Thyroid gland (tissue), 4 donors: ENCODE results near the gene PLSCR5. TPM values are rescaled to one million over a fixed set of nuclear protein-coding genes. Genes with fewer than 3 reads are reported as not detected.

ENCODE experiments used
- DNase-seq, 2 donors: peaks; one replicate each; pipeline ENCODE4 v3.0.0-alpha.2; 2019
- H3K27ac ChIP-seq, 3 donors: fragments of 200-600 bp; sonication (generic); 1 replicate in 2 of 3; 2 replicates in 1 of 3; pipeline ENCODE4 v1.5.1; 2016 to 2019; ENCODE audit warnings: mild to moderate bottlenecking in 1 of 3, moderate library complexity in 1 of 3
- H3K27me3 ChIP-seq: fragments of 200-600 bp; sonication (generic); one replicate; pipeline ENCODE4 v1.5.1; 2019
- H3K36me3 ChIP-seq, 2 donors: fragments of 200-600 bp; sonication (generic); one replicate each; pipeline ENCODE4 v1.5.1; 2016 to 2019
- H3K4me1 ChIP-seq, 2 donors: fragments of 200-600 bp; sonication (generic); one replicate each; pipeline ENCODE4 v1.5.1; 2017 to 2019
- H3K4me3 ChIP-seq, 3 donors: fragments of 200-600 bp; sonication (generic); replicated peaks in 1 of 3; 1 replicate in 2 of 3; 2 replicates in 1 of 3; pipeline ENCODE4 v1.5.1; 2016; ENCODE audit warnings: mild to moderate bottlenecking in 1 of 3
- H3K9me3 ChIP-seq: fragments of 200-600 bp; sonication (generic); one replicate; pipeline ENCODE4 v1.5.1; 2017
- POLR2A ChIP-seq, 2 donors: fragments of 450-650 bp; IDR thresholded peaks; one replicate each; pipeline ENCODE4 v1.6.1; 2017; ENCODE audit warnings: antibody characterized with exemption in 2 of 2, mild to moderate bottlenecking in 2 of 2, moderate library complexity in 1 of 2
- WGBS, 2 donors: methylation state at CpG; one replicate each; pipeline ENCODE4 v1.1.5; 2017; 5-methylcytosine and 5-hydroxymethylcytosine counted together
- intact Hi-C: fragments of 100-400 bp; cut with DNase I; formaldehyde crosslinking; loops from one replicate; pipeline ENCODE4 v1.15.1; 2023
- total RNA-seq, 4 donors: library from RNA; depleted of rRNA; stranded (reverse); fragments of >200 nt; gene quantifications; one replicate each; pipeline ENCODE4 v1.2.3, GENCODE V29; 2016
- TF ChIP-seq, protein P1 (sequence below), 6 experiments: fragments of 200-600 bp in 3 of 6; fragments of 450-650 bp in 3 of 6; sonication (generic) in 3 of 6; IDR thresholded peaks; one replicate each; pipeline ENCODE4 v1.5.1; 2016 to 2019; ENCODE audit warnings: antibody characterized with exemption in 6 of 6, mild to moderate bottlenecking in 2 of 6, inconsistent platforms in 1 of 6, moderate library complexity in 1 of 6

Gene PLSCR5
- total RNA-seq, 4 donors from 2014 or later, result not detected

DNA sequence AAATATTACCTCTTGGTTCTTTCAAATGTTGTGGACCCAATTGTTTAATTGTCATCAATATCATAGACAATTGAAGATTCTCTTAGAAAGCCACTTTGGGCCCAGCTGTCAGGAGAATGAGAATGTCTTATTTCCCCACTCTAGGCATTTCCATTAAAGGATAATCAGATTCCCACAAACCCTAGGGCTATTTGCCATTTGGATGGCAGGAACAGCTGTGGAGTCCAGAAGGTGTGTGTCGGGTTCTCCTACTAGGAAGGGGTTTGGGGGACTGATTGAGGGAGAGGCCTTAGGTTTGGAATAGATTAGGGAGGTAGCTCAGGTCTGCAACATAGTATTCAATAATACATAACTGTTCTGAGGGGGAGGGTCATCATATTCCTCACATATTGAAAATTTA, 35.2 kb upstream of the PLSCR5 start:
- no peaks in the 10 kb centered on the region for H3K9me3 ChIP-seq
- no peak for DNase-seq
- TF ChIP-seq, protein P1, sequence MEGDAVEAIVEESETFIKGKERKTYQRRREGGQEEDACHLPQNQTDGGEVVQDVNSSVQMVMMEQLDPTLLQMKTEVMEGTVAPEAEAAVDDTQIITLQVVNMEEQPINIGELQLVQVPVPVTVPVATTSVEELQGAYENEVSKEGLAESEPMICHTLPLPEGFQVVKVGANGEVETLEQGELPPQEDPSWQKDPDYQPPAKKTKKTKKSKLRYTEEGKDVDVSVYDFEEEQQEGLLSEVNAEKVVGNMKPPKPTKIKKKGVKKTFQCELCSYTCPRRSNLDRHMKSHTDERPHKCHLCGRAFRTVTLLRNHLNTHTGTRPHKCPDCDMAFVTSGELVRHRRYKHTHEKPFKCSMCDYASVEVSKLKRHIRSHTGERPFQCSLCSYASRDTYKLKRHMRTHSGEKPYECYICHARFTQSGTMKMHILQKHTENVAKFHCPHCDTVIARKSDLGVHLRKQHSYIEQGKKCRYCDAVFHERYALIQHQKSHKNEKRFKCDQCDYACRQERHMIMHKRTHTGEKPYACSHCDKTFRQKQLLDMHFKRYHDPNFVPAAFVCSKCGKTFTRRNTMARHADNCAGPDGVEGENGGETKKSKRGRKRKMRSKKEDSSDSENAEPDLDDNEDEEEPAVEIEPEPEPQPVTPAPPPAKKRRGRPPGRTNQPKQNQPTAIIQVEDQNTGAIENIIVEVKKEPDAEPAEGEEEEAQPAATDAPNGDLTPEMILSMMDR (IDR thresholded peaks at IDR 0.05), result no peak
- no peak for TF ChIP-seq POLR2A (IDR thresholded peaks at IDR 0.05)
- no peak overlapping the region for H3K4me3 ChIP-seq
- 86 to 90% methylated on average over 1 of the region's 1 CpG for WGBS, 2 donors
- H3K36me3 ChIP-seq, result no peaks in the 10 kb centered on the region
- no peak overlapping the region for H3K27ac ChIP-seq
- no peaks in the 10 kb centered on the region for H3K27me3 ChIP-seq
- H3K4me1 ChIP-seq, result no peaks in the 10 kb centered on the region
- intact Hi-C loops, result no loop called here

DNA sequence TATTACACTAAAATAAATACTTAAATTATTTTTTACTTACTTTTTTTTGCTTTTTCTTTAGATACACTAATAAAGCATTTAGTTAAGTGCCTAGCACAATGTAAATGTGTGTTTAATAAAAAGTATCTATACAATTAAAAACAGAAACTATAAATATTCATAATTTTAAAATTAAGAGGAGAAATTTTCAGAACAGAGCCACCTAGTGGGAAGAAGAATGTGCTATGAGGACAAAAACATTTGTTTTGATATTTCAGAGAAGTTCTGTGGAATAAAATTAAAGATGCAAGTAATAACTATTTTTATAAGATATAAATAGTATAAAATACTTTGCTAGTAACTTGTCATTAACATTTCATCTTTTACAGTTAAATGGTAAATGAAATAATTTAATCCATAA, 33.6 kb upstream of the PLSCR5 start:
- TF ChIP-seq, protein P1 (IDR thresholded peaks at IDR 0.05), result peak in 2 of 6 experiments; percentile 15 to 35
- TF ChIP-seq POLR2A (IDR thresholded peaks at IDR 0.05), result no peak
- no peak overlapping the region for H3K4me3 ChIP-seq
- H3K27ac ChIP-seq, result no peak overlapping the region
- H3K9me3 ChIP-seq, result no peaks in the 10 kb centered on the region
- intact Hi-C loops, result no loop called here
- H3K27me3 ChIP-seq, result no peaks in the 10 kb centered on the region
- DNase-seq, result no peak
- H3K4me1 ChIP-seq, result no peaks in the 10 kb centered on the region
- H3K36me3 ChIP-seq, result no peaks in the 10 kb centered on the region

DNA sequence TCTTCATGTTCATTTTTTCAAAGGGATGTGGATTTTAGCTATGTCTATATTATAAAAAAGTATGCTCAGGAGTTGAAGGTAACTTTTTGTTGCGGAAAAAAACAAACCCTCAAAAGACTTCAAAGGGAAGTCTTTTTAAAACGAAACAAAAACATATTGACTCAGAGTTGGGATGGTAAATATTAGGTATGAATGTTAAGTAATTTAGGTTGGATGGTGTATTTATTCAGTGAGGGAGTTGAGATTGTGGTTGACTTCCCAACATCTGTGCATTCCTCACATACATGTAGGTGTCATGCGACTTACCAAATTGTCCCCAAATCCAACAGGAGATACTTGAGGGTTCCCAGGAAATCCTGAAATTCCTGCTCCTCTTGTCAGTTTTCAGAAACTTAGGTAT, 32.7 kb upstream of the PLSCR5 start:
- no peak overlapping the region for H3K4me3 ChIP-seq
- 85 to 86% methylated on average over 3 of the region's 3 CpGs for WGBS, 2 donors
- no peak for DNase-seq
- H3K36me3 ChIP-seq, result no peaks in the 10 kb centered on the region
- TF ChIP-seq POLR2A (IDR thresholded peaks at IDR 0.05), result no peak
- TF ChIP-seq, protein P1 (IDR thresholded peaks at IDR 0.05), result no peak
- no peaks in the 10 kb centered on the region for H3K27me3 ChIP-seq
- H3K4me1 ChIP-seq, result no peaks in the 10 kb centered on the region
- H3K9me3 ChIP-seq, result no peaks in the 10 kb centered on the region
- H3K27ac ChIP-seq, result no peak overlapping the region
- intact Hi-C loops, result no loop called here

DNA sequence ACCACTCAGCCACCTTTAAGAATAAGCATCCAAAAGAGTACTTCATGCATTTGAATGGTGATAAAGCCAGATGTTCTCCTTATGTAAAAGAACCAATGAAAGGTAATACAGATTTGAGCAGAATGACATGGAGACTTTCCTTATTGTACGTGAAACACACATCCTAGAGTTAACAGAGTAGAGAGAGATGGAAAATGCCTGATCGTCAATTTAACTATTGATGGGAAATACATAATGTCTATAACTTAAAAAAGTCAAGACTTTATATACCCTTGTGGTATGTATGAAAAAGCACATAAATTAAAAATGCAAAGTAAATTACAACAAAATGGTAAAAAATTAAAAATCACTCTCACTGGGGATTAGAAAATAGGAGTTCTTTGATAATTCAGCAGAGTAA, 31.7 kb upstream of the PLSCR5 start:
- DNase-seq, result no peak
- no peak overlapping the region for H3K27ac ChIP-seq
- no peak overlapping the region for H3K4me3 ChIP-seq
- H3K4me1 ChIP-seq, result no peaks in the 10 kb centered on the region
- no peaks in the 10 kb centered on the region for H3K36me3 ChIP-seq
- intact Hi-C loops, result no loop called here
- H3K9me3 ChIP-seq, result no peaks in the 10 kb centered on the region
- WGBS, 2 donors, result 87 to 93% methylated on average over 2 of the region's 2 CpGs
- H3K27me3 ChIP-seq, result no peaks in the 10 kb centered on the region
- TF ChIP-seq, protein P1 (IDR thresholded peaks at IDR 0.05), result no peak
- no peak for TF ChIP-seq POLR2A (IDR thresholded peaks at IDR 0.05)

DNA sequence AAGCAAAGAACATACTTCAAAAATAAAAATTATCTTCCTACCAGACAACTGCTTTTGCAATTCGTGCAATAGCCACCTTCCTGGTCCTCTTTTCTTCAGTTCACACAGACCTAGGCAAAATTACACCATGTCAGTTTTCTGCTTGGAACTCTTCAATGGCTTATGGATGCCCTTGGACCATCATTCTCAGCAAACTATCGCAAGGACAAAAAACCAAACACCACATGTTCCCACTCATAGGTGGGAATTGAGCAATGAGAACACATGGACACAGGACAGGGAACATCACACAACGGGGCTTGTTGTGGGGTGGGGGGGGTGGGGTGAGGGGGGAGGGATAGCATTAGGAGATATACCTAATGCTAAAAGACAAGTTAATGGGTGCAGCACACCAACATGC, 29.2 kb upstream of the PLSCR5 start:
- Histone ChIP-seq H3K36me3 (no peaks in the 10 kb centered on the region), H3K9me3 (no peaks in the 10 kb centered on the region), H3K27me3 (no peaks in the 10 kb centered on the region), H3K27ac (no peak overlapping the region), H3K4me3 (no peak overlapping the region), H3K4me1 (no peaks in the 10 kb centered on the region)
- no peak for DNase-seq
- intact Hi-C loops, result no loop called here
- WGBS, 2 donors, result 81 to 87% methylated on average over 3 of the region's 3 CpGs
- TF ChIP-seq POLR2A (IDR thresholded peaks at IDR 0.05), result no peak
- TF ChIP-seq, protein P1 (IDR thresholded peaks at IDR 0.05), result no peak
